ENCODE data around the gene UBALD2. TPM values are rescaled to one million over a fixed set of nuclear protein-coding genes. Genes with fewer than 3 reads are reported as not detected.
A peak's percentile ranks its signal among the peaks of the same experiment; 100 is the strongest.

The UBALD2 gene
- total RNA-seq, 1 donor from 2014 or later: 21.5 TPM

DNA sequence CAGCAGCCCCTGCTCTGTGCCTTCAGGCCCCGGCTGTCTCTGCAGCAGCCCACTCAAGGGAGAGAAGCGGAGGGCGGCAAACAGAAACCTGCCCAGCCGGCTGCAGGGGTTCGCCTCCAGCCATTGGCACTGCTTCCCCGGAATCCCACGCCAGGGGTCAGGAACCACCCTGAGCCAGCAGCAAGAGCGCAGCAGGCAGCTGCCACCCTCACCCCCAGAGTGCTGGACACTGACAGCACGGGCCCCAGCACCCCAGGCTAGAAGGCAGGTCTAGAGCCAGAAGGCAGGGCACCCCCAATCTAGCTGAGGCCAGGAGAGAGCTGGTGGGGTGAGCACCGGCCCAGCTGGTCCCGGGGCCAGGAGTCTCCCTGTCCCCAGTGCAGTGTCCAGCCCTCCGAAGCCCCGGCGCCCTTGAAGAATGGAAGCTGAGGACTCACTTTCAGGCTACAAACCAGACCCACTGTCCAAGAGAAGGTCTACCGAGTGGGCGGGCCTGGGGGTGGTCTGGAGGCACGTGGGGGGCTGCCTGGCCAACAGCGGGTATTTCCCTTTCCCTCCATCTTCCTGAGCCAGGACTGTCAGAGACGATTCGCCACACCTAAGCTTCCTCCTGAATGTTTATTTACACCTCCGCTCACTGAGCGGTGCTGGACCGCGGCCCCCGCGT is 8.4 kb downstream of the UBALD2 start:
- H3K27ac Mint-ChIP-seq (ENCODE audit: unreplicated experiment): peak overlapping the region; percentile 35
- H3K9me3 Mint-ChIP-seq: no peaks in the 10 kb centered on the region
- peaks cover 15% of the 10 kb centered on the region for H3K4me1 Mint-ChIP-seq
- no peak for DNase-seq (ENCODE audit: low read depth, low spot score)
- H3K36me3 Mint-ChIP-seq (ENCODE audit: low read depth): no peaks in the 10 kb centered on the region
- TF ChIP-seq, protein P1, sequence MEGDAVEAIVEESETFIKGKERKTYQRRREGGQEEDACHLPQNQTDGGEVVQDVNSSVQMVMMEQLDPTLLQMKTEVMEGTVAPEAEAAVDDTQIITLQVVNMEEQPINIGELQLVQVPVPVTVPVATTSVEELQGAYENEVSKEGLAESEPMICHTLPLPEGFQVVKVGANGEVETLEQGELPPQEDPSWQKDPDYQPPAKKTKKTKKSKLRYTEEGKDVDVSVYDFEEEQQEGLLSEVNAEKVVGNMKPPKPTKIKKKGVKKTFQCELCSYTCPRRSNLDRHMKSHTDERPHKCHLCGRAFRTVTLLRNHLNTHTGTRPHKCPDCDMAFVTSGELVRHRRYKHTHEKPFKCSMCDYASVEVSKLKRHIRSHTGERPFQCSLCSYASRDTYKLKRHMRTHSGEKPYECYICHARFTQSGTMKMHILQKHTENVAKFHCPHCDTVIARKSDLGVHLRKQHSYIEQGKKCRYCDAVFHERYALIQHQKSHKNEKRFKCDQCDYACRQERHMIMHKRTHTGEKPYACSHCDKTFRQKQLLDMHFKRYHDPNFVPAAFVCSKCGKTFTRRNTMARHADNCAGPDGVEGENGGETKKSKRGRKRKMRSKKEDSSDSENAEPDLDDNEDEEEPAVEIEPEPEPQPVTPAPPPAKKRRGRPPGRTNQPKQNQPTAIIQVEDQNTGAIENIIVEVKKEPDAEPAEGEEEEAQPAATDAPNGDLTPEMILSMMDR (conservative IDR thresholded peaks at IDR 0.05): no peak
- no peak overlapping the region for H3K4me3 Mint-ChIP-seq
- H3K27me3 Mint-ChIP-seq (ENCODE audit: low read depth): no peaks in the 10 kb centered on the region

DNA sequence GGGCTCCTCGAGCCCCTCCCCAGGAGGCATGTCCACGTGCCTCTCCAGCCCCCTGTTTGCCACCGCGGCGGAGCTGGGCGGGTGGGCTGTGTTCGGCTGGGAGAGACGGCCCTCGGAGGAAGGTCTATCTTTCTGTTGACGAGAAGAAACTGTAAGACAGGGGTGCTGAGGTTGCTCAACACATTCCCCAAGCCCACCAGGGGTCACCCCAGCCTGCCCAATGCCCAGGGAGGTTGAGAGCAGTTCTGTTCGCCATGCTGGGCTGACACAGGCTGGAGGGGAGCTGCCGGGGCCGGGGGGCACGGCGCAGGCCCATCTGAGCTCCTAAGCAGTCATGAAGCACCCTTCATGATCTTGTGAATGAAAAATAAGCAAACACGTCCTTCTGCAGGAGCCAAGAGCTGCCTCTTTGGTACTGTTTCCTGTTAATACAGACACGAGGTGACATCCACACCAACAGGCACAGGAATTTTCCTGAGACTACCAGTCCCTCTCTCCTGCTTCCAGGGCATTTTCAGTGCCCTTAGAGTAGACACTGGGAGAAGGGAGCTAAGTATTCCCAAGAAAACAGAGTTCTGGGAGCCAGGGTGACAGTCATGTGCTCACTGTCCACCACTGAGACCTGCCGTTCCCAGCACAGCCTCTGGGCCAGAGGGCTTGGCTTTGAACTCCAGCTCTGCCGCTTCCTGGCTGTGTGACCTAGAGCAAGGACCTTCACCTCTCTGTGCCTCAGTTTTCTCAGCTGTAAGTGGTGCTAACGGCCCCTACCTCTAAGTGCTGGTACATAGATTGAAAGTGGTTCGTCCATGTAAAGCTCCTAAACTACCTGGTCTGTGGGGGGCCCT is 9.2 kb downstream of the UBALD2 start:
- H3K9me3 Mint-ChIP-seq: no peaks in the 10 kb centered on the region
- peak overlapping the region; percentile 35 for H3K27ac Mint-ChIP-seq (ENCODE audit: unreplicated experiment)
- peaks cover 10% of the 10 kb centered on the region for H3K4me1 Mint-ChIP-seq
- no peaks in the 10 kb centered on the region for H3K27me3 Mint-ChIP-seq (ENCODE audit: low read depth)
- DNase-seq (ENCODE audit: low read depth, low spot score): no peak
- TF ChIP-seq, protein P1 (conservative IDR thresholded peaks at IDR 0.05): no peak
- no peaks in the 10 kb centered on the region for H3K36me3 Mint-ChIP-seq (ENCODE audit: low read depth)
- H3K4me3 Mint-ChIP-seq: no peak overlapping the region

DNA sequence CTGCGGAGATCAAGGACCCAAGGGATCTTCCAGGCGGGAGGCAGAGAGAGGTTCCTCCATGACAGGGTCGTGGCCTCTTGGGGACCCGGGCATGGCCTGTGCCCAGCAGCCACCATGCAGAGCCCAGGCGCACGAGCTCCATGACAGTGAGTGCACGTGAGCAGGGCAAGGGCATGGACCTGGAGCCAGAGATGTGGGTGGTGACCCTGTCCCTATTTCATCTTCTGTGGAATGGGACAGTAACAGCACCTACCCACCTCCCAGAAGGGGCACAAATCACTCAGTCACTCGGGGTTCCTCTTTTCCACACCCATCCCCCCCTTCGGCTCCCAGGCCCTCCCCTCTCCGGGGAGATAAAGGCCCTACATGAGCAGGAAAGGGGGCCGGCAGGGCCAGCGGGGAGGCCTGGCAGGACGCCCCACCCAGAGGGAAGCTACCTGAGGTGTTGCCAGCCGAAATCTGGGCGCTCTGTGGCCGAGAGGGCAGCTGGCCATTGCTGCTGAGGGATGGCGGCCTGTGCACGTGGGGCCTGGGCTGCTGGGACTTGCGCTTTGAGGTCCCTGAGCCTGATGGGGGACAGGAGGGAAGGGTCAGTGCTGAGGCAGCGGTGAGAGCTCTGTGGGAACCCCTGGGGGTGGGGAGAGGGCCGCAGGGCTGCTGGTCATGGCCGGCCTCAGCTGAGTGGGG is 10.4 kb downstream of the UBALD2 start:
- H3K36me3 Mint-ChIP-seq (ENCODE audit: low read depth): no peaks in the 10 kb centered on the region
- TF ChIP-seq, protein P1 (conservative IDR thresholded peaks at IDR 0.05): no peak
- no peak for DNase-seq (ENCODE audit: low read depth, low spot score)
- H3K27me3 Mint-ChIP-seq (ENCODE audit: low read depth): no peaks in the 10 kb centered on the region
- H3K9me3 Mint-ChIP-seq: no peaks in the 10 kb centered on the region
- H3K4me3 Mint-ChIP-seq: no peak overlapping the region
- H3K27ac Mint-ChIP-seq (ENCODE audit: unreplicated experiment): no peak overlapping the region
- H3K4me1 Mint-ChIP-seq: peaks cover 7% of the 10 kb centered on the region

DNA sequence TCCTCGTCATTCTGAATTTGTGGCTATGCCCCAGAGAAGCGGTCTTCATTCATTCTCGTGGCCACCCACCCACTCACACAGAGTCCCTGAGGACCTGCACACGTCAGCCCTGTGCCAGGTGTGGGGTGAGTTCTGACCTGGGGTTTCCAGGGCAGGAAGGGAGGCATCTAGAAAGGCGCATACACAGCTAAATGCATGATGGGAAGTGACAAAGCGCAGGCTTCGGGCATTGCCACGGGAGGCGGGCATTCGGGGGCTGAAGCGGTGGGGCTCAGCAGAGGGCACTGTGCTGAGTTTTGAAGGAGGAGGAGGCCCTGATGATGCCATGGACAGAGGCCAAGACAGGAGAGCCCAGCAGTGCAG is 10.9 kb downstream of the UBALD2 start:
- no peaks in the 10 kb centered on the region for H3K27me3 Mint-ChIP-seq (ENCODE audit: low read depth)
- TF ChIP-seq, protein P1 (conservative IDR thresholded peaks at IDR 0.05): no peak
- peaks cover 7% of the 10 kb centered on the region for H3K4me1 Mint-ChIP-seq
- no peaks in the 10 kb centered on the region for H3K36me3 Mint-ChIP-seq (ENCODE audit: low read depth)
- no peaks in the 10 kb centered on the region for H3K9me3 Mint-ChIP-seq
- DNase-seq (ENCODE audit: low read depth, low spot score): no peak
- H3K4me3 Mint-ChIP-seq: no peak overlapping the region
- peak overlapping the region; percentile 62 for H3K27ac Mint-ChIP-seq (ENCODE audit: unreplicated experiment)

DNA sequence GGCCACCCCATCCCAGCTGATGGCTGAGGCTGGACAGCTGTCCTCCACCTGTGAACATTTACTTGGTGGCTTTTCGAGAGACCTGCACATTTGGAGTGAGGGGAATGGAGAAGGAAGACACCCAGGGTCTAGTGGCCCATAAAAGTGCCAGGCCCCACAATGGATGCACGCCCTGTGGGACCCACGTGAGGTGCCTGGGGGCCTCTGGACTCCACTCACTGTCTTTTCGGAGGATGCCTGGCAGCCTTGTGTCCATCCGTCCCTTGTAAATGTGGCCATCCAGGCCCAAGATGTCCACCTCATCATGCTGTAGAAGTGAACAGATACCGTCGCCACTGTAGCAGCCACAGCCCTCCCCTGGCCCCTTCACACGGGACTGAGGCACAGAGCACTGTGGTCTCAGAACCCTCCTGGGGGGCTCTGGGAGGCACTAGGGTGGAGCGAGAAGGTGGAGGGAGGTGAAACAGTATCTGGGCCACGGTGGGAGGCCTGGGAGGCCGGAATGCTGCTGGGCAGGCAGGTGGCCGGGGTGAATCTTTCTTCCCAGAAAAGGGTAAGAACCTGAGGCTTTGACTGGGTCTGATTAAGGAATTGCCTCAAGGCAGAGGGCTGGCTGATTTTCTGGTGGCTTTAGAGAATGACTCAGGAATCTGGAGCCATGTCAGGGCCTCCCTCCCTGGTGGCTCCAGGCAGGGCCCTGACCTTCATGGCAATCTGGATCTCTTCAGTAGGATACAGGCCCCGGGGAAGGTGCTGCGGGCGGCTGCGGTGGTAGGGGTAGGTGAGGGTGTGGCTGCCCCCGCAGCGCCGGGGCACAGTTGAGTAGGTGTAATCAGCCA is 11.5 kb downstream of the UBALD2 start:
- H3K36me3 Mint-ChIP-seq (ENCODE audit: low read depth): no peaks in the 10 kb centered on the region
- H3K27me3 Mint-ChIP-seq (ENCODE audit: low read depth): no peaks in the 10 kb centered on the region
- peaks cover 7% of the 10 kb centered on the region for H3K4me1 Mint-ChIP-seq
- TF ChIP-seq, protein P1 (conservative IDR thresholded peaks at IDR 0.05): no peak
- H3K9me3 Mint-ChIP-seq: no peaks in the 10 kb centered on the region
- DNase-seq (ENCODE audit: low read depth, low spot score): no peak
- H3K4me3 Mint-ChIP-seq: peak overlapping the region; percentile 57
- peak overlapping the region; percentile 62 for H3K27ac Mint-ChIP-seq (ENCODE audit: unreplicated experiment)

Data from neural crest cell (in vitro differentiated cells).